Right atrium auricular region (tissue), 2 donors: ENCODE results near the gene TARP.

Experiments used
- DNase-seq: peaks from one replicate; pipeline ENCODE4 v3.0.0-alpha.2; 2019; ENCODE audit warnings: low spot score
- H3K27ac ChIP-seq, 2 donors: fragments of 200-600 bp; sonication (generic); 1 replicate in 1 of 2; 2 replicates in 1 of 2; pipeline ENCODE4 v1.5.1; 2016 to 2019
- H3K27me3 ChIP-seq, 2 donors: fragments of 200-600 bp; sonication (generic); one replicate each; pipeline versions ENCODE4 v1.5.1 to v1.6.0; 2017 to 2019
- H3K36me3 ChIP-seq: fragments of 200-600 bp; sonication (generic); one replicate; pipeline ENCODE4 v1.5.1; 2016
- H3K4me1 ChIP-seq, 2 donors: fragments of 200-600 bp; sonication (generic); one replicate each; pipeline versions ENCODE4 v1.5.1 to v1.6.0; 2017 to 2019
- H3K4me3 ChIP-seq, 2 donors: fragments of 200-600 bp; sonication (generic); 1 replicate in 1 of 2; 2 replicates in 1 of 2; pipeline ENCODE4 v1.5.1; 2017 to 2019; ENCODE audit warnings: mild to moderate bottlenecking in 1 of 2, moderate library complexity in 1 of 2
- H3K9me3 ChIP-seq, 2 donors: fragments of 200-600 bp; sonication (generic); one replicate each; pipeline ENCODE4 v1.5.1; 2019
- CTCF ChIP-seq, 2 donors: fragments of 200-600 bp; sonication (generic); IDR thresholded peaks; one replicate each; pipeline ENCODE4 v1.5.1; 2019; ENCODE audit warnings: antibody characterized with exemption in 2 of 2

TARP gene

DNA sequence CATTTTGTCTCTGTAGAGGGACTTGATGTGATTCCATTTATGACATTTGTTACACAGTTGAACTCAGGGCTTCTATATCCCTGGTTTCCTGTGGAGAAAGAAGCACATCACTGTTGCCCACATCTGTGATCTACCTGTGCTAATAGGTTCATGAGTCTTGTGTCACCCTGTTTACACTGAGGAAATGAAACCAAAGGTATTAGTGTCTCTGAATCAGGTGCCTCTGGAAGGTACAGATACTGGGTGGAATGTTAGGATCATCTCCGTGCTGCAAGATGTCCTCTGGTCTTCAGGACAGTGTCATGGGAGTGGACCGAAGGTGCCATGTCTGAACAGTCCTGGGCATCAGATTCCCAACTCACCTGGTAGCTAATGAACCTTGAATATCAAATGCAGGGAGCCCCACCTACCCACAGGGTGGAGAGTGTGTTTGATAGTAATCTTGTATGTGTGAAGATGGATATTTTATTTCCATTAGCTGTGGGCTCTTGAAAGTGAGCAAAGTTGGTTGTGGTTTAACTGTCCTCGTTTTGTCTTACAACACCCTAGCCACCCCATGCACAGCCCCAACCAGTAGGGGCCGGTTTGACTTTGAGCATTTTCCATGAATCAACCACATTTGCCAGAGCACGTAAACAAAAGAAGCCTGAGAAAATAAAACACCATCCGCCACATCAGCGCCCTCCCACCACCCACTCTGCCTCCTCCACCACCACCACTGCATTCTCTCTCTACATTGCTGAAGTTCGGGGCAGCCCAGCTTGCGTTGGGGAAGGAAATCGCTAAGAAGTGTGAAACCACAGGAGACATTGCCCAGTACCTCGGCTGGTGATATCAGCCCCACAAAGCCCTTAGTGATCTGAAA, 40.7 kb downstream of the TARP start:
- Histone ChIP-seq H3K4me1 (no peaks in the 10 kb centered on the region), H3K27me3 (no peaks in the 10 kb centered on the region), H3K4me3 (no peak overlapping the region), H3K27ac (no peak overlapping the region), H3K9me3 (no peaks in the 10 kb centered on the region), H3K36me3 (peaks cover 29% of the 10 kb centered on the region)
- TF ChIP-seq CTCF (IDR thresholded peaks at IDR 0.05): no peak
- no peak for DNase-seq

GRCh38 chr7:38229884-38230642, 43.4 kb downstream of the TARP start:
- DNase-seq: no peak

DNA sequence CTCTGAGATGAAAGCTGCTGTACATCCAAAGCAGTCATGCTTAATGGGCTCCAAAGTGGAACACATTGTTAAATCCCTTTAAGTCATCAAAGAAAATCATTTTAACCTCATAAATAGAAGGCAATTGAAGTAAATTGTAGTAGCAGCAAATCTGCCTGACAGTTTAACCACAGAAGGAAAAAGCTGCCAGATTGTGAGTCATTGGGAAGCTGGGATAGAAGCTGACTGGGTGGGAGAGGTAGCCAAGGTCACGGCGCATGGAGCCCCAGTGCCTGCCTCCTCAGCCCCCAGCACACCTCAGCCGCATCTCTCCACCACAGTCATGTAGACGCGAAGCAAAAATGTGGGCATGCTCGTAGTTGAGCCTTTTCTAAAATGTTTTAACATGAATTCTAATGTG, 44.0 kb downstream of the TARP start:
- no peaks in the 10 kb centered on the region for H3K4me1 ChIP-seq
- H3K27ac ChIP-seq: no peak overlapping the region
- no peak overlapping the region for H3K4me3 ChIP-seq
- no peak for TF ChIP-seq CTCF (IDR thresholded peaks at IDR 0.05)
- no peak for DNase-seq
- H3K27me3 ChIP-seq: no peaks in the 10 kb centered on the region
- peaks cover 38% of the 10 kb centered on the region for H3K36me3 ChIP-seq
- no peaks in the 10 kb centered on the region for H3K9me3 ChIP-seq

More at GRCh38 chr7:38229884-38230642, 43.4 kb downstream of the TARP start:
- Histone ChIP-seq H3K27ac (no peak overlapping the region), H3K4me1 (no peaks in the 10 kb centered on the region), H3K27me3 (no peaks in the 10 kb centered on the region), H3K9me3 (no peaks in the 10 kb centered on the region), H3K4me3 (no peak overlapping the region), H3K36me3 (peaks cover 35% of the 10 kb centered on the region)
- no peak for TF ChIP-seq CTCF (IDR thresholded peaks at IDR 0.05)

DNA sequence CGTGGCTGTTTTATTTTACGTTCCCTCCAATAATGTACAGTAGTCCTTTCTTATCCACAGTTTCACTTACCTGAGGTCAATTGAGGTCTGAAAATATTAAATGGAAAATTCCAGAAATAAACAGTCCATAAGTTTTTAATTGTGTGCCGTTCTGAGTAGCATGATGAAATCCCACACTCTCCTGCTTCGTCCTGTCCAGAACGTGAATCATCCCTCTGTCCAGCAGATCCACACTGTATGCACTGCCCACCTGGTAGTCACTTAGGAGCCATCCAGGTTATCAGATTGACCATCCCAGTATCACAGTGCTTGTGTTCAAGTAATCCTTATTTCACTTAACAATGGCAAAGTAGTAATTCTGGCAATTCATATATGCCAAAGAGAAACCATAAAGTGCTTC, 49.0 kb downstream of the TARP start:
- no peak for DNase-seq
- peaks cover 59% of the 10 kb centered on the region for H3K36me3 ChIP-seq
- H3K4me1 ChIP-seq: no peaks in the 10 kb centered on the region
- H3K27ac ChIP-seq: no peak overlapping the region
- no peaks in the 10 kb centered on the region for H3K9me3 ChIP-seq
- TF ChIP-seq CTCF (IDR thresholded peaks at IDR 0.05): no peak
- H3K27me3 ChIP-seq: no peaks in the 10 kb centered on the region
- H3K4me3 ChIP-seq: no peak overlapping the region

DNA sequence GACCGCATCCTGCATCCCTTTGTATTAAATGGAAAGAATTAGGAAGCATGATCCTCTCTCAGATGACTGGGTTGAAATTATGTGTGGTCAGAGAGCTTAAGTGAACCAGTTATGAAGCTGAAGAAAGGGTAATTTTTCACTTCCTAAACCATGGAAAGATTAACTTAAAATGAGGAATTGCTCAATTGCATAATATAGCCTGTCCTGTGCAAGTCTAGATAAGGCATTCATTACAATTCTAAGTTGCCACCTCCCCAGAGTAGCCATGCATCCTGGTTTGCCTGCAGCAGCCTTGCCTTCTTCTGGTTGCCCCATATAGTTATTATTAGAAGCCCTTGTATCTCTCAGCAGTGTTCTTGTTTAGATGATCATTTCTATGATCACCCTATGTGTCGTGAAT, 50.1 kb downstream of the TARP start:
- Histone ChIP-seq H3K27ac (no peak overlapping the region), H3K9me3 (no peaks in the 10 kb centered on the region), H3K36me3 (peaks cover 57% of the 10 kb centered on the region), H3K27me3 (no peaks in the 10 kb centered on the region), H3K4me3 (no peak overlapping the region), H3K4me1 (no peaks in the 10 kb centered on the region)
- no peak for DNase-seq
- TF ChIP-seq CTCF (IDR thresholded peaks at IDR 0.05): no peak
